ENCODE measurements around the gene MGLL. TPM values are rescaled to one million over a fixed set of nuclear protein-coding genes. Genes with fewer than 3 reads are reported as not detected.

The MGLL gene
- total RNA-seq, 4 donors from 2014 or later: 37.9 to 54.3 (median 45.2) TPM

DNA sequence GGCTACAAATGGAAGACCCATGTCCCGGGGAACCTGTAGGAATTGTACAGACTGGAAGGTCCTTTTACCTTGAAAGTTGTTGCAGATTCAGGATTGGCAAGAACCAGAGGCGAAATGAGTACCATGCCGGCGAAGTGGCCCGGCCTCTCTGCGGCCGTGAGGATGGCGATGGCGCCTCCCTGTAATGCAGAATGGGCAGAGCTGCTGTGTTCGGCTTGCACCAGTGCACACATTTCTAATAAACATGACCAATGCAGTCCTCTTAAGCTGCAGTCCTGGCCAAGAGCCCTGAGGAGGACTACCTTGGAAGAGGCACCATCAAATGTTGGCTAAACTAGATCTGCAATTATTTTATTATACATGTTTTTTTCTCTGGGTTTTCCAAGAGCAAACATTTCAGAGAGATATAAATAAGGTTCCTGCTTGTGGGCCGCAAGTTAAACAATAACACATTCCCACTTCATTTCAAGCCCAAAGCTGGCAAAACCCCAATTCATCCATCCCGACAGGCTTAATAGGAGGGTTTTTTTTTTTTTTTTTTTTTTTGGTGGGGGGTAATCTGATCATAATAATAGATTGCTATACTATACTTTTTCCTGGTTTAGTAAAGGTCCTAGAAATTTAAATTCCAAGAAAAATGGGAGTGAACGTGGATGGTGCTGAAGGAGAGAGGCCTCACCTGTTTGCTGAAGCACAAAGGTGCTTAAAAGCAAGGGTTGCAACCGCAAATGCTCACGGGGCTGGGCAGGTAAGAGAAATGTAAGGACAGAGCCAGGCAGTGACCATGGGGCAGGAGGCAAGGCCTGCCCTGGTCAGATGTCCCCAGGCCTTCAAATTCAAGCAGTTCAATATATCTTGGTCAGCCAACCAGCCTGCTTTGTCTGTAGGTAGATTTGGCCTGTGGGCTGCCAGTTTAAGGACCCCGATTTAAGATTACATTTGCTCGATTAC is 101.1 kb downstream of the MGLL start:
- Histone ChIP-seq H3K27me3 (no peaks in the 10 kb centered on the region), H3K9me3 (no peaks in the 10 kb centered on the region), H3K27ac (no peak overlapping the region), H3K4me1 (peaks cover 20% of the 10 kb centered on the region), H3K4me3 (no peak overlapping the region), H3K36me3 (peaks cover 5% of the 10 kb centered on the region)
- WGBS: 84% methylated on average over 17 of the region's 17 CpGs
- TF ChIP-seq POLR2AphosphoS5 (IDR thresholded peaks at IDR 0.05) (no peak), EP300 (IDR thresholded peaks at IDR 0.05) (no peak), POLR2A (IDR thresholded peaks at IDR 0.05) (no peak)
- TF ChIP-seq, protein P1, sequence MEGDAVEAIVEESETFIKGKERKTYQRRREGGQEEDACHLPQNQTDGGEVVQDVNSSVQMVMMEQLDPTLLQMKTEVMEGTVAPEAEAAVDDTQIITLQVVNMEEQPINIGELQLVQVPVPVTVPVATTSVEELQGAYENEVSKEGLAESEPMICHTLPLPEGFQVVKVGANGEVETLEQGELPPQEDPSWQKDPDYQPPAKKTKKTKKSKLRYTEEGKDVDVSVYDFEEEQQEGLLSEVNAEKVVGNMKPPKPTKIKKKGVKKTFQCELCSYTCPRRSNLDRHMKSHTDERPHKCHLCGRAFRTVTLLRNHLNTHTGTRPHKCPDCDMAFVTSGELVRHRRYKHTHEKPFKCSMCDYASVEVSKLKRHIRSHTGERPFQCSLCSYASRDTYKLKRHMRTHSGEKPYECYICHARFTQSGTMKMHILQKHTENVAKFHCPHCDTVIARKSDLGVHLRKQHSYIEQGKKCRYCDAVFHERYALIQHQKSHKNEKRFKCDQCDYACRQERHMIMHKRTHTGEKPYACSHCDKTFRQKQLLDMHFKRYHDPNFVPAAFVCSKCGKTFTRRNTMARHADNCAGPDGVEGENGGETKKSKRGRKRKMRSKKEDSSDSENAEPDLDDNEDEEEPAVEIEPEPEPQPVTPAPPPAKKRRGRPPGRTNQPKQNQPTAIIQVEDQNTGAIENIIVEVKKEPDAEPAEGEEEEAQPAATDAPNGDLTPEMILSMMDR (IDR thresholded peaks at IDR 0.05): no peak
- DNase-seq (ENCODE audit: low spot score in 2 of 2): peak in 1 of 2 donors; percentile 35

DNA sequence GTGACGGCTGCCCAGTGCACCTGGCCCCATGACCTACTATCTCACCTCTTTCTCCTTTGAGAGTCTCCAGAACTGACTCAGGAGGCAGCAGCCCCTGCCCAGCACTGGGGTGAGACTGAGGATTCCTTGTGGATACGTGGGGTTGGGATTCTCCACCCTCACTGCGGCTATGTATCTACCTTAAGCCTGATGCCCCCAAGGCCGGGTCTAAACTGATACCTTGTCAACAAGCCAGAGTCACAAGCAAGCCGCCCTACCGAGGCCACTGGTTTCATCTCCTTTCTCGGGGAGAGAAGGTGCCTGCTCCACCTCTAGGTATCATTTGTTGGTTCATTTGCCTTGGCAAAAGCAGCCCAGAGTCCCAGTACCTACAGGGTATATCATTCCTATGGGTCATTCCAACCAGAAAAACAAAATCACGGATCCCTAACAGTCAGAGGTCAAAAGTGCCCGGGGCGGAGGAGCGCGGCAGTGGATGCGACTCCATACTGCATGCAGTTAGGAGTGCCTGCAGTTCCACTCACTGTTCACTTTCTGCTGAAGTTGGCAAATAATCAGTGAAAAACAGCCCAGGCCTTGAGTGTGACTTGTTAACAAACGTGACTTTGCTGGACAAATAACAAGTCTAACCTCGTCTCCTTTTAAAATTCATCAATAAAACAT is 102.0 kb downstream of the MGLL start:
- no peak for TF ChIP-seq POLR2A (IDR thresholded peaks at IDR 0.05)
- no peak for TF ChIP-seq EP300 (IDR thresholded peaks at IDR 0.05)
- TF ChIP-seq, protein P1 (IDR thresholded peaks at IDR 0.05): no peak
- TF ChIP-seq POLR2AphosphoS5 (IDR thresholded peaks at IDR 0.05): no peak
- Histone ChIP-seq H3K9me3 (no peaks in the 10 kb centered on the region), H3K27me3 (no peaks in the 10 kb centered on the region), H3K36me3 (peaks cover 5% of the 10 kb centered on the region), H3K4me1 (peaks cover 26% of the 10 kb centered on the region), H3K4me3 (no peak overlapping the region), H3K27ac (no peak overlapping the region)
- WGBS: 88% methylated on average over 15 of the region's 15 CpGs
- peak in 1 of 2 donors; percentile 54 for DNase-seq (ENCODE audit: low spot score in 2 of 2)

DNA sequence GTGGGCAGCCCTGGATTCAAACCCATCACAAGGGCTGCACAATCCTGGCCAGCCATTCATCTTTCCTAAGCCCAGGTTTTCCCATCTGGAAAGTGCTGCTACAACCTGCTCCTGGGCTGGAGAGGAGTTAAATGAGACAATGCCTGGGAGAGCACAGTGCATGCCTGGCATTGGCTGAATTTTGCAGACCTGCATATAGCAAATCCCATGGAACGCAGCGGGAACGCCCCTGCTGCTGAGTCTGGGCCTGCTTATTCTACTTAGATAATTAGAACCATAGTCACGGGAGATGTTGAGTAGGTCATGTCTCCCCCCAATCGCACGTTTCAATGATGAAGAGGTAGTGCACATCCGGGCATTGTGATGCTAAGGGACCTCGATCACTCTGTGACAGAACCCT is 102.9 kb downstream of the MGLL start:
- H3K4me1 ChIP-seq: peaks cover 26% of the 10 kb centered on the region
- TF ChIP-seq EP300 (IDR thresholded peaks at IDR 0.05): no peak
- TF ChIP-seq, protein P1 (IDR thresholded peaks at IDR 0.05): no peak
- TF ChIP-seq POLR2A (IDR thresholded peaks at IDR 0.05): no peak
- TF ChIP-seq POLR2AphosphoS5 (IDR thresholded peaks at IDR 0.05): no peak
- no peaks in the 10 kb centered on the region for H3K9me3 ChIP-seq
- H3K27me3 ChIP-seq: no peaks in the 10 kb centered on the region
- DNase-seq (ENCODE audit: low spot score in 2 of 2): peak in 1 of 2 donors; percentile 20
- WGBS: 92% methylated on average over 8 of the region's 8 CpGs
- no peak overlapping the region for H3K4me3 ChIP-seq
- H3K36me3 ChIP-seq: peaks cover 5% of the 10 kb centered on the region
- no peak overlapping the region for H3K27ac ChIP-seq

DNA sequence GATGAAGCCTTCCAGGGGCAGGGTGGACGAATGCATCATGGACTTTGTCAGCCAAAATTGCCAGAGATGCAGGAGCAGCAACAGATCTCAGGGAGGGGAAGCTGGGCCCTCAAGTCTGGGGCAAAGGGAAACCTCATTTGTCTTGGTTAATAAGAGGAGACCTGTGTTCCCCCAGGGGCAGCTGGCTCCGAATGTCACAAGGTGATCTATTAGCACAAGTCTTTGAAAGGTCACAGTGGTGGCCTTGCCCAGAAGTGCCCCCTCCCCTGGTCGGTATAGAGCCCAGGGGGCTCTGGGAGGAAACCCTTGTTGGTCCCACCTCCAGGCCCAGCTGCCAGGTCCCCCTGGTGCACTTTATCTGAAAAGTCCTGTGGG is 103.4 kb downstream of the MGLL start:
- 49% methylated on average over 3 of the region's 3 CpGs for WGBS

More for the DNA sequence above, 103.4 kb downstream of the MGLL start:
- no peak overlapping the region for H3K4me3 ChIP-seq
- H3K9me3 ChIP-seq: no peaks in the 10 kb centered on the region
- H3K27me3 ChIP-seq: no peaks in the 10 kb centered on the region
- TF ChIP-seq POLR2A (IDR thresholded peaks at IDR 0.05) (no peak), POLR2AphosphoS5 (IDR thresholded peaks at IDR 0.05) (no peak), EP300 (IDR thresholded peaks at IDR 0.05) (no peak)
- TF ChIP-seq, protein P1 (IDR thresholded peaks at IDR 0.05): no peak
- no peak overlapping the region for H3K27ac ChIP-seq
- DNase-seq (ENCODE audit: low spot score in 2 of 2): peak in 1 of 2 donors; percentile 34
- H3K4me1 ChIP-seq: peaks cover 26% of the 10 kb centered on the region
- H3K36me3 ChIP-seq: peaks cover 5% of the 10 kb centered on the region

All from suprapubic skin (tissue), 4 donors.